Peyer's patch (tissue), 4 donors: ENCODE measurements around the gene ARAP2. TPM values are rescaled to one million over a fixed set of nuclear protein-coding genes. Genes with fewer than 3 reads are reported as not detected.

Source experiments
- DNase-seq, 3 donors: peaks; one replicate each; pipeline ENCODE4 v3.0.0-alpha.2; 2017 to 2019
- H3K27ac ChIP-seq, 4 donors: fragments of 200-600 bp; sonication (generic); one replicate each; pipeline ENCODE4 v1.5.1; 2016 to 2019
- H3K27me3 ChIP-seq, 2 donors: fragments of 200-600 bp; sonication (generic); one replicate each; pipeline ENCODE4 v1.5.1; 2019
- H3K36me3 ChIP-seq, 3 donors: fragments of 200-600 bp; sonication (generic); one replicate each; pipeline ENCODE4 v1.5.1; 2016 to 2019
- H3K4me1 ChIP-seq, 4 donors: fragments of 200-600 bp; sonication (generic); one replicate each; pipeline ENCODE4 v1.5.1; 2016 to 2019
- H3K4me3 ChIP-seq, 4 donors: fragments of 200-600 bp; sonication (generic); 1 replicate in 3 of 4; 2 replicates in 1 of 4; pipeline ENCODE4 v1.5.1; 2016 to 2019; ENCODE audit warnings: mild to moderate bottlenecking in 1 of 4
- H3K9me3 ChIP-seq, 4 donors: fragments of 200-600 bp; sonication (generic); one replicate each; pipeline ENCODE4 v1.5.1; 2016 to 2019; ENCODE audit warnings: mild to moderate bottlenecking in 1 of 4
- CTCF ChIP-seq, 6 experiments: fragments of 450-650 bp in 4 of 6; fragments of 200-600 bp in 2 of 6; sonication (generic) in 1 of 6; IDR thresholded peaks; one replicate each; pipeline ENCODE4 v1.5.1; 2017 to 2019; ENCODE audit warnings: antibody characterized with exemption in 6 of 6, mild to moderate bottlenecking in 3 of 6, moderate library complexity in 1 of 6
- POLR2A ChIP-seq, 2 donors: fragments of 450-650 bp; IDR thresholded peaks; one replicate each; pipeline ENCODE4 v1.5.1; 2017; ENCODE audit warnings: antibody characterized with exemption in 2 of 2, mild to moderate bottlenecking in 2 of 2, moderate library complexity in 2 of 2
- total RNA-seq, 4 donors: library from RNA; depleted of rRNA; stranded (reverse); fragments of >200 nt; gene quantifications; one replicate each; pipeline ENCODE4 v1.1.0, GENCODE V29; 2016

ARAP2 gene
- total RNA-seq, 4 donors from 2014 or later = 66.8 to 115 (median 81.9) TPM

- Histone ChIP-seq H3K27ac (no peak overlapping the region), H3K27me3 (no peaks in the 10 kb centered on the region), H3K9me3 (no peaks in the 10 kb centered on the region), H3K4me1 (no peaks in the 10 kb centered on the region), H3K4me3 (no peak overlapping the region), H3K36me3 (no peaks in the 10 kb centered on the region)
- TF ChIP-seq CTCF (IDR thresholded peaks at IDR 0.05) (no peak), POLR2A (IDR thresholded peaks at IDR 0.05) (no peak)
- no peak for DNase-seq
Observed at GRCh38 chr4:36269101-36269500, 24.8 kb upstream of the ARAP2 start.

- Histone ChIP-seq H3K4me1 (no peaks in the 10 kb centered on the region), H3K27ac (peak overlapping the region in 1 of 4 donors; percentile 4), H3K4me3 (no peak overlapping the region), H3K9me3 (no peaks in the 10 kb centered on the region), H3K27me3 (no peaks in the 10 kb centered on the region), H3K36me3 (no peaks in the 10 kb centered on the region)
- no peak for DNase-seq
- TF ChIP-seq POLR2A (IDR thresholded peaks at IDR 0.05) (no peak), CTCF (IDR thresholded peaks at IDR 0.05) (no peak)
Observed at GRCh38 chr4:36267486-36268268, 23.4 kb upstream of the ARAP2 start.

- no peak overlapping the region for H3K27ac ChIP-seq
- no peaks in the 10 kb centered on the region for H3K9me3 ChIP-seq
- H3K27me3 ChIP-seq = no peaks in the 10 kb centered on the region
- no peaks in the 10 kb centered on the region for H3K36me3 ChIP-seq
- DNase-seq = no peak
- no peaks in the 10 kb centered on the region for H3K4me1 ChIP-seq
- TF ChIP-seq CTCF (IDR thresholded peaks at IDR 0.05) (no peak), POLR2A (IDR thresholded peaks at IDR 0.05) (no peak)
- no peak overlapping the region for H3K4me3 ChIP-seq
Observed at GRCh38 chr4:36264207-36264826, 20.0 kb upstream of the ARAP2 start.

- no peaks in the 10 kb centered on the region for H3K27me3 ChIP-seq
- no peak for DNase-seq
- TF ChIP-seq POLR2A (IDR thresholded peaks at IDR 0.05) = no peak
- no peak for TF ChIP-seq CTCF (IDR thresholded peaks at IDR 0.05)
- H3K4me3 ChIP-seq = no peak overlapping the region
- peaks cover 0 to 10% (median 2%) of the 10 kb centered on the region in 4 donors for H3K4me1 ChIP-seq
- H3K36me3 ChIP-seq = no peaks in the 10 kb centered on the region
- no peak overlapping the region for H3K27ac ChIP-seq
- H3K9me3 ChIP-seq = no peaks in the 10 kb centered on the region
Observed at GRCh38 chr4:36260731-36261130, 16.4 kb upstream of the ARAP2 start.

- H3K4me1 ChIP-seq = peaks cover 0 to 18% (median 2%) of the 10 kb centered on the region in 4 donors
- DNase-seq = peak in 2 of 3 donors; percentile 36 to 56
- H3K27ac ChIP-seq = peak overlapping the region; percentile 9 to 66 (median 40)
- H3K36me3 ChIP-seq = no peaks in the 10 kb centered on the region
- no peaks in the 10 kb centered on the region for H3K9me3 ChIP-seq
- TF ChIP-seq CTCF (IDR thresholded peaks at IDR 0.05) (no peak), POLR2A (IDR thresholded peaks at IDR 0.05) (no peak)
- no peaks in the 10 kb centered on the region for H3K27me3 ChIP-seq
- no peak overlapping the region for H3K4me3 ChIP-seq
Observed at GRCh38 chr4:36256398-36256891, 12.1 kb upstream of the ARAP2 start.
